Measurements from ENCODE around the gene DRAXIN.

- TF ChIP-seq CTCF (optimal IDR thresholded peaks at IDR 0.05 in 1 of 3, IDR thresholded peaks at IDR 0.05 in 1 of 3, conservative IDR thresholded peaks at IDR 0.05 in 1 of 3; ENCODE audit: extremely low read depth in 1 of 3, insufficient read depth in 2 of 3, low read length in 3 of 3) (no peak), EZH2 (IDR thresholded peaks at IDR 0.05; ENCODE audit: low read length) (no peak)
Observed at GRCh38 chr1:11695861-11696260, 4.4 kb downstream of the DRAXIN start.
